HCT116 (cell line): ENCODE measurements around the gene HOXB1. TPM values are rescaled to one million over a fixed set of nuclear protein-coding genes. Genes with fewer than 3 reads are reported as not detected.

ENCODE experiments used
- ATAC-seq: fragments of 200-7000 bp; cut with Tn5 transposase; 2 replicates; pipeline ENCODE4 v1.9.1; 2020; ENCODE audit warnings: mild to moderate bottlenecking, moderate library complexity
- BruUV-seq: library from RNA; stranded (reverse); fragments of 400-500 nt; replicated peaks from 2 replicates; lab custom pipeline; 2021; lab: Mats Ljungman, UMichigan
- CTCF ChIA-PET: fragments of 300-600 bp; sonication (Branson Sonifier 250); formaldehyde crosslinking; loops from one replicate; lab custom pipeline; 2021; ENCODE audit warnings: antibody characterized with exemption; lab: Charles Lee
- POLR2A ChIA-PET: fragments of 300-600, 350-600 bp; sonication (Branson Sonifier 250); formaldehyde crosslinking; loops from one replicate; lab custom pipeline; 2021; ENCODE audit warnings: antibody characterized with exemption; lab: Charles Lee
- RAD21 ChIA-PET, 2 experiments: fragments of 300-600 bp; sonication (Branson Sonifier 250); formaldehyde crosslinking; loops; one replicate each; lab custom pipeline; 2023; ENCODE audit warnings: low total read pairs in 2 of 2; ENCODE audit not compliant: uncharacterized antibody in 2 of 2, unreplicated experiment in 2 of 2, low non-redundant PET in 1 of 2; lab: Charles Lee
- DNase-seq: peaks from one replicate; pipeline ENCODE4 v3.0.0-alpha.2; 2010; ENCODE audit warnings: low read depth, low spot score
- H2AFZ ChIP-seq: fragments of 200-600 bp; shearing (Covaris generic), sonication (generic); 2 replicates; pipeline ENCODE4 v1.6.1; 2017; ENCODE audit warnings: low read depth, mixed run types, mixed read lengths, antibody characterized with exemption, low read length; ENCODE audit not compliant: poor library complexity, severe bottlenecking
- H3K27ac ChIP-seq: 2 replicates; pipeline ENCODE4 v1.5.1; 2012; ENCODE audit warnings: low read depth, low read length
- H3K27me3 ChIP-seq: fragments of 200-600 bp; sonication (generic); 2 replicates; pipeline ENCODE4 v1.6.1; 2016; ENCODE audit warnings: mixed run types, low read length, mixed read lengths; ENCODE audit not compliant: insufficient read depth
- H3K36me3 ChIP-seq, 2 experiments: fragments of 200-500 bp in 1 of 2; fragments of 200-600 bp in 1 of 2; sonication (Bioruptor generic) in 1 of 2; sonication (generic) in 1 of 2; 2 replicates each; pipeline versions ENCODE4 v1.5.1 to v1.6.1; 2014 to 2016; ENCODE audit warnings: low read length in 2 of 2, inconsistent platforms in 1 of 2, mixed read lengths in 1 of 2, mixed run types in 1 of 2; ENCODE audit not compliant: insufficient read depth in 2 of 2, control insufficient read depth in 1 of 2
- H3K4me1 ChIP-seq, 2 experiments: fragments of 200-600 bp in 1 of 2; sonication (generic) in 1 of 2; 2 replicates each; pipeline versions ENCODE4 v1.5.1 to v1.6.1; 2012 to 2017; ENCODE audit warnings: low read length in 2 of 2, inconsistent platforms in 1 of 2, mild to moderate bottlenecking in 1 of 2, mixed read lengths in 1 of 2, mixed run types in 1 of 2, moderate library complexity in 1 of 2; ENCODE audit not compliant: insufficient read depth in 2 of 2, control insufficient read depth in 1 of 2
- H3K4me2 ChIP-seq: fragments of 200-600 bp; sonication (generic); 2 replicates; pipeline ENCODE4 v1.6.1; 2017; ENCODE audit warnings: mixed run types, low read length, mixed read lengths
- H3K4me3 ChIP-seq, 2 experiments: fragments of 200-600 bp in 1 of 2; sonication (generic) in 1 of 2; replicated peaks in 1 of 2; 2 replicates each; pipeline ENCODE4 v1.5.1; 2011 to 2016; ENCODE audit warnings: low read length in 2 of 2, control low read depth in 1 of 2, low read depth in 1 of 2, mild to moderate bottlenecking in 1 of 2, mixed read lengths in 1 of 2, mixed run types in 1 of 2
- H3K79me2 ChIP-seq: fragments of 200-600 bp; sonication (generic); 2 replicates; pipeline ENCODE4 v1.6.1; 2017; ENCODE audit warnings: mild to moderate bottlenecking, mixed run types, low read length, moderate library complexity, mixed read lengths; ENCODE audit not compliant: insufficient read depth
- H3K9ac ChIP-seq: fragments of 200-600 bp; sonication (generic); 2 replicates; pipeline ENCODE4 v1.6.1; 2016; ENCODE audit warnings: low read length, mixed read lengths
- H3K9me2 ChIP-seq: fragments of 200-600 bp; sonication (generic), shearing (Covaris generic); 2 replicates; pipeline ENCODE4 v1.6.1; 2017; ENCODE audit warnings: mixed run types, mild to moderate bottlenecking, moderate library complexity; ENCODE audit not compliant: insufficient read depth
- H3K9me3 ChIP-seq, 2 experiments: fragments of 200-500 bp in 1 of 2; fragments of 200-600 bp in 1 of 2; sonication (Bioruptor generic) in 1 of 2; sonication (generic) in 1 of 2; 2 replicates each; pipeline ENCODE4 v1.6.1; 2014 to 2017; ENCODE audit warnings: low read length in 2 of 2, mixed read lengths in 2 of 2, inconsistent platforms in 1 of 2, low read depth in 1 of 2, mild to moderate bottlenecking in 1 of 2, mixed run types in 1 of 2, moderate library complexity in 1 of 2; ENCODE audit not compliant: control insufficient read depth in 1 of 2, insufficient read depth in 1 of 2
- H4K20me1 ChIP-seq: fragments of 200-600 bp; sonication (generic), shearing (Covaris generic); 2 replicates; pipeline ENCODE4 v1.6.1; 2017; ENCODE audit warnings: mixed run types, mild to moderate bottlenecking, moderate library complexity; ENCODE audit not compliant: insufficient read depth
- CBX3 ChIP-seq: IDR thresholded peaks from 2 replicates; pipeline ENCODE4 v1.6.1; 2012; ENCODE audit warnings: low read depth
- EZH2 ChIP-seq: fragments of 200-600 bp; sonication (generic); IDR thresholded peaks from 2 replicates; pipeline ENCODE4 v1.6.1; 2017; ENCODE audit warnings: antibody characterized with exemption, mixed run types
- JUND ChIP-seq: IDR thresholded peaks from 2 replicates; pipeline ENCODE4 v1.6.1; 2012
- POLR2A ChIP-seq: IDR thresholded peaks from 2 replicates; pipeline ENCODE4 v1.7.0; 2011; ENCODE audit warnings: borderline replicate concordance; ENCODE audit not compliant: insufficient read depth, insufficient read length; ENCODE audit errors: extremely low read depth
- POLR2AphosphoS5 ChIP-seq: IDR thresholded peaks from 2 replicates; pipeline ENCODE4 v1.6.1; 2011; ENCODE audit warnings: mild to moderate bottlenecking, low read depth, low read length, moderate library complexity
- SIN3A ChIP-seq: IDR thresholded peaks from 2 replicates; pipeline ENCODE4 v1.6.1; 2012; ENCODE audit warnings: low read depth
- ZBTB33 ChIP-seq: IDR thresholded peaks from 2 replicates; pipeline ENCODE4 v1.6.1; 2011; ENCODE audit warnings: mild to moderate bottlenecking, low read length, moderate library complexity; ENCODE audit not compliant: insufficient replicate concordance; ENCODE audit errors: extremely low read depth
- intact Hi-C: fragments of 100-400 bp; cut with micrococcal nuclease; formaldehyde crosslinking; loops from 2 replicates; pipeline ENCODE4 v1.10.0; 2022
- total RNA-seq: library from RNA; stranded (reverse); gene quantifications from one replicate; pipeline ENCODE4 v1.2.1, GENCODE V29; 2021; ENCODE audit not compliant: unreplicated experiment

The HOXB1 gene
- total RNA-seq, 1 experiment from 2014 or later = not detected

GRCh38 chr17:48578616-48579470 lies 48.0 kb upstream of the HOXB1 start:
- Histone ChIP-seq H3K27me3 (no peaks in the 10 kb centered on the region), H3K4me3 (peak overlapping the region; percentile 57 to 58), H4K20me1 (no peaks in the 10 kb centered on the region), H3K4me2 (peak overlapping the region; percentile 98), H3K9me2 (no peaks in the 10 kb centered on the region), H3K79me2 (peaks cover 92% of the 10 kb centered on the region), H2AFZ (no peak overlapping the region), H3K4me1 (peaks cover 11 to 36% of the 10 kb centered on the region in 2 experiments), H3K36me3 (no peaks in the 10 kb centered on the region), H3K9ac (peak overlapping the region; percentile 63), H3K9me3 (no peaks in the 10 kb centered on the region), H3K27ac (peak overlapping the region; percentile 91)
- TF ChIP-seq ZBTB33 (no peak), SIN3A (no peak), CBX3 (no peak), EZH2 (no peak), JUND (no peak), POLR2AphosphoS5 (peak; percentile 36; the same call in 1 of the 2 replicates), POLR2A (no peak)
- RAD21 ChIA-PET = no interaction called here
- TSS peak; percentile 61 for BruUV-seq
- DNase-seq (no peak), ATAC-seq (peak; percentile 30)
- POLR2A ChIA-PET = interaction anchor here (1.1 kb wide), 1 partner anchor 107 kb away, joined by 3 read pairs; no protein-coding TSS in a partner anchor
- CTCF ChIA-PET = interaction anchor here (2.0 kb wide), 1 partner anchor 313 kb away, joined by 5 read pairs; no protein-coding TSS in a partner anchor
- intact Hi-C loops = no loop called here
